B cell (primary cell): ENCODE measurements around the gene CLIP2. TPM values are rescaled to one million over a fixed set of nuclear protein-coding genes. Genes with fewer than 3 reads are reported as not detected.

Experiments
- ATAC-seq: fragments of 200-7000 bp; cut with Tn5 transposase; one replicate; pipeline ENCODE4 v1.10.0; 2021; ENCODE audit warnings: low read depth, mild to moderate bottlenecking, moderate number of reproducible peaks, moderate library complexity
- CTCF ChIA-PET: fragments of 350-600 bp; sonication (Branson Sonifier 250); formaldehyde crosslinking; loops from one replicate; lab custom pipeline; 2021; ENCODE audit warnings: antibody characterized with exemption, inconsistent platforms; lab: Charles Lee
- POLR2A ChIA-PET: fragments of 350-600 bp; sonication (Branson Sonifier 250); formaldehyde crosslinking; loops from one replicate; lab custom pipeline; 2021; ENCODE audit warnings: antibody characterized with exemption; lab: Charles Lee
- DNase-seq: peaks from one replicate; pipeline ENCODE4 v3.0.0; 2013
- H2AFZ ChIP-seq: 2 replicates; pipeline ENCODE4 v1.6.1; 2012; ENCODE audit warnings: mild to moderate bottlenecking, low read depth, low read length; ENCODE audit not compliant: insufficient read depth, poor library complexity, severe bottlenecking
- H3K27ac ChIP-seq, 2 donors: 1 replicate in 1 of 2; 2 replicates in 1 of 2; pipeline ENCODE4 v1.5.1; 2012 to 2013; ENCODE audit warnings: low read length in 2 of 2, mild to moderate bottlenecking in 2 of 2, moderate library complexity in 1 of 2
- H3K27me3 ChIP-seq, 4 experiments: fragments of 200-600 bp in 1 of 4; sonication (generic) in 1 of 4; replicated peaks in 1 of 4; 1 replicate in 2 of 4; 2 replicates in 2 of 4; pipeline versions ENCODE4 v1.6.1 to v1.7.0; 2013 to 2016; ENCODE audit warnings: low read length in 3 of 4, mild to moderate bottlenecking in 2 of 4, mixed read lengths in 1 of 4, moderate library complexity in 1 of 4; ENCODE audit not compliant: insufficient read depth in 4 of 4, control insufficient read depth in 3 of 4; ENCODE audit errors: control extremely low read depth in 1 of 4
- H3K36me3 ChIP-seq, 2 experiments: replicated peaks in 1 of 2; 1 replicate in 1 of 2; 2 replicates in 1 of 2; pipeline versions ENCODE4 v1.6.1 to v1.7.1; 2013; ENCODE audit warnings: low read length in 1 of 2; ENCODE audit not compliant: insufficient read depth in 2 of 2, control insufficient read depth in 1 of 2; ENCODE audit errors: control extremely low read depth in 1 of 2, extremely low read depth in 1 of 2
- H3K4me1 ChIP-seq, 2 donors: fragments of 200-600 bp in 1 of 2; sonication (generic) in 1 of 2; 1 replicate in 1 of 2; 2 replicates in 1 of 2; pipeline versions ENCODE4 v1.5.1 to v1.6.1; 2013 to 2017; ENCODE audit warnings: low read length in 2 of 2; ENCODE audit not compliant: control insufficient read depth in 2 of 2, insufficient read depth in 2 of 2
- H3K4me2 ChIP-seq: replicated peaks from 2 replicates; pipeline ENCODE3; 2012; ENCODE audit warnings: mild to moderate bottlenecking, low read depth, low read length; ENCODE audit not compliant: poor library complexity, severe bottlenecking
- H3K4me3 ChIP-seq, 5 experiments: fragments of 200-600 bp in 1 of 5; sonication (generic) in 1 of 5; 1 replicate in 3 of 5; 2 replicates in 2 of 5; pipeline versions ENCODE4 v1.5.1 to v1.7.0; 2011 to 2016; ENCODE audit warnings: low read length in 4 of 5, mild to moderate bottlenecking in 4 of 5, low read depth in 2 of 5, control low read depth in 1 of 5, moderate library complexity in 1 of 5; ENCODE audit not compliant: insufficient read depth in 1 of 5; ENCODE audit errors: control extremely low read depth in 1 of 5, extremely low read depth in 1 of 5
- H3K79me2 ChIP-seq: fragments of 200-600 bp; sonication (generic); one replicate; pipeline ENCODE4 v1.6.0; 2016; ENCODE audit warnings: low read length; ENCODE audit not compliant: control insufficient read depth, insufficient read depth
- H3K9ac ChIP-seq: fragments of 200-600 bp; sonication (generic); 2 replicates; pipeline ENCODE4 v1.6.1; 2017; ENCODE audit warnings: mild to moderate bottlenecking, low read length, moderate library complexity
- H3K9me3 ChIP-seq, 3 donors: one replicate each; pipeline versions ENCODE4 v1.6.1 to v1.7.1; 2013; ENCODE audit warnings: low read length in 2 of 3; ENCODE audit not compliant: control insufficient read depth in 2 of 3, insufficient read depth in 1 of 3; ENCODE audit errors: control extremely low read depth in 1 of 3
- H4K20me1 ChIP-seq: 2 replicates; pipeline ENCODE4 v1.6.0; 2012; ENCODE audit warnings: mild to moderate bottlenecking, low read length; ENCODE audit not compliant: insufficient read depth, control insufficient read depth, poor library complexity, severe bottlenecking
- H3K27ac Mint-ChIP-seq: one replicate; pipeline ENCODE4 v1.8.0; 2021; ENCODE audit warnings: mixed read lengths
- H3K27me3 Mint-ChIP-seq: one replicate; pipeline ENCODE4 v1.8.0; 2021; ENCODE audit warnings: mixed read lengths
- H3K4me1 Mint-ChIP-seq: one replicate; pipeline ENCODE4 v1.8.0; 2021; ENCODE audit warnings: mixed read lengths
- H3K4me3 Mint-ChIP-seq: one replicate; pipeline ENCODE4 v1.8.0; 2021; ENCODE audit warnings: mixed read lengths
- H3K9me3 Mint-ChIP-seq: one replicate; pipeline ENCODE4 v1.8.0; 2022; ENCODE audit warnings: mixed read lengths; ENCODE audit not compliant: insufficient read depth
- EZH2 ChIP-seq: IDR thresholded peaks from 2 replicates; pipeline ENCODE4 v1.6.1; 2012; ENCODE audit warnings: borderline replicate concordance, low read depth, mild to moderate bottlenecking, moderate library complexity, low read length; ENCODE audit not compliant: insufficient read depth, poor library complexity, severe bottlenecking
- WGBS: methylation state at CpG from one replicate; pipeline ENCODE4 v1.1.5; 2013; ENCODE audit warnings: missing lambda C conversion rate; ENCODE audit not compliant: insufficient coverage; 5-methylcytosine and 5-hydroxymethylcytosine counted together
- intact Hi-C: fragments of 100-400 bp; cut with micrococcal nuclease; formaldehyde crosslinking; loops from one replicate; pipeline ENCODE4 v1.10.0; 2022
- polyA plus RNA-seq: library from polyadenylated mRNA; depleted of rRNA; stranded (reverse); fragments of >200 nt; gene quantifications from 2 replicates; pipeline ENCODE4 v1.2.3, GENCODE V29; 2012
- total RNA-seq, 2 donors: library from RNA; stranded (reverse); fragments of 120-200 nt in 1 of 2; gene quantifications; 1 replicate in 1 of 2; 2 replicates in 1 of 2; pipeline versions ENCODE4 v1.2.3 to v1.2.4, GENCODE V29; 2013 to 2022
- TF ChIP-seq, protein P1 (sequence below): fragments of 200-600 bp; IDR thresholded peaks from one replicate; pipeline ENCODE4 v1.8.0; 2022; ENCODE audit warnings: antibody characterized with exemption, mild to moderate bottlenecking

CLIP2 gene
- total and polyA plus RNA-seq, 2 donors (not counting 1 experiment from before 2014, with no cell fraction given), result 5.7 to 47.9 TPM

- intact Hi-C loops, result no loop called here
- CTCF ChIA-PET, result no interaction called here
- Mint-ChIP-seq H3K4me3 (no peak overlapping the region), H3K27ac (no peak overlapping the region), H3K9me3 (no peaks in the 10 kb centered on the region), H3K4me1 (peaks cover 4% of the 10 kb centered on the region), H3K27me3 (no peaks in the 10 kb centered on the region)
- no peak overlapping the region for H3K4me2 ChIP-seq
- DNase-seq (no peak), ATAC-seq (no peak)
- no peak for TF ChIP-seq EZH2
- TF ChIP-seq, protein P1, sequence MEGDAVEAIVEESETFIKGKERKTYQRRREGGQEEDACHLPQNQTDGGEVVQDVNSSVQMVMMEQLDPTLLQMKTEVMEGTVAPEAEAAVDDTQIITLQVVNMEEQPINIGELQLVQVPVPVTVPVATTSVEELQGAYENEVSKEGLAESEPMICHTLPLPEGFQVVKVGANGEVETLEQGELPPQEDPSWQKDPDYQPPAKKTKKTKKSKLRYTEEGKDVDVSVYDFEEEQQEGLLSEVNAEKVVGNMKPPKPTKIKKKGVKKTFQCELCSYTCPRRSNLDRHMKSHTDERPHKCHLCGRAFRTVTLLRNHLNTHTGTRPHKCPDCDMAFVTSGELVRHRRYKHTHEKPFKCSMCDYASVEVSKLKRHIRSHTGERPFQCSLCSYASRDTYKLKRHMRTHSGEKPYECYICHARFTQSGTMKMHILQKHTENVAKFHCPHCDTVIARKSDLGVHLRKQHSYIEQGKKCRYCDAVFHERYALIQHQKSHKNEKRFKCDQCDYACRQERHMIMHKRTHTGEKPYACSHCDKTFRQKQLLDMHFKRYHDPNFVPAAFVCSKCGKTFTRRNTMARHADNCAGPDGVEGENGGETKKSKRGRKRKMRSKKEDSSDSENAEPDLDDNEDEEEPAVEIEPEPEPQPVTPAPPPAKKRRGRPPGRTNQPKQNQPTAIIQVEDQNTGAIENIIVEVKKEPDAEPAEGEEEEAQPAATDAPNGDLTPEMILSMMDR, result no peak
- H3K9me3 ChIP-seq, result peaks cover 0 to 3% (median 0%) of the 10 kb centered on the region in 3 donors
- no peak overlapping the region for H3K4me3 ChIP-seq
- H3K4me1 ChIP-seq, result peaks cover under 1 to 3% of the 10 kb centered on the region in 2 donors
- H2AFZ ChIP-seq, result no peak overlapping the region
- H3K27me3 ChIP-seq, result no peaks in the 10 kb centered on the region
- H3K27ac ChIP-seq, result no peak overlapping the region
- no peaks in the 10 kb centered on the region for H3K36me3 ChIP-seq
- H3K9ac ChIP-seq, result no peak overlapping the region
- peaks cover 62% of the 10 kb centered on the region for H3K79me2 ChIP-seq
- POLR2A ChIA-PET, result no interaction called here
- H4K20me1 ChIP-seq, result peaks cover 2% of the 10 kb centered on the region
- no CpG with 5 or more reads among the region's 4 CpGs for WGBS
Observed at GRCh38 chr7:74300926-74301325, 11.7 kb downstream of the CLIP2 start.

DNA sequence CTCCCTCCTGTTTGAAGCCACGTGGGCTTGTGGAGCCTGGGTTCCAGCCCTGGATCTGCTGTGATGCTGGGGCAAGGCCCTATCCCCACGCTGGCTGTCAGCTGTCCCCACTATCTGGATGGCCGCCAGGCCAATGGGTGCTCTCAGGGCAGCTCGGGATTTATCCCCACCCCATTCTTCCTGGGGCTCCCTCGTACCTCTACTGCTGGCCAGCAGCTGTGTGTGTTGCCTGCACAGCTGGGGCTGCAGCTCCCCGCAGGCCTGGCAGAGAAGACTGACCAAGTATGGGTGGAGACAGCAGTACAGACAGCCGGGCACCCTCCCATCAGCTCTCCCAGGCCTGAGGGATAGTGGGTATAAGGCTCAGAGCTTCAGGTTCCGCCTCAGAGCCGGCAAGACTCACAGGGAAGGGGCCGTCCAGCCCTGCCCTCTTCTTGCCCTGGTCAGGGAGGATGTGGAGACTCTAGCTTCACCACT is 13.6 kb downstream of the CLIP2 start:
- Histone ChIP-seq H3K9ac (no peak overlapping the region), H3K36me3 (no peaks in the 10 kb centered on the region), H3K9me3 (no peaks in the 10 kb centered on the region), H3K4me3 (no peak overlapping the region), H4K20me1 (peaks cover 8% of the 10 kb centered on the region), H2AFZ (no peak overlapping the region), H3K4me2 (no peak overlapping the region), H3K4me1 (peaks cover 15 to 17% of the 10 kb centered on the region in 2 donors), H3K79me2 (peaks cover 65% of the 10 kb centered on the region), H3K27me3 (peaks cover 0 to 5% (median 0%) of the 10 kb centered on the region in 4 experiments), H3K27ac (no peak overlapping the region)
- TF ChIP-seq, protein P1, result no peak
- TF ChIP-seq EZH2, result no peak
- intact Hi-C loops, result no loop called here
- Mint-ChIP-seq H3K4me3 (no peak overlapping the region), H3K27me3 (no peaks in the 10 kb centered on the region), H3K27ac (no peak overlapping the region), H3K4me1 (peaks cover 19% of the 10 kb centered on the region), H3K9me3 (no peaks in the 10 kb centered on the region)
- no peak for ATAC-seq
- 88% methylated on average over 10 of the region's 10 CpGs for WGBS
- DNase-seq, result no peak
- CTCF ChIA-PET, result interaction anchor here (0.7 to 1.9 kb wide), 3 partner anchors 96 to 192 kb away, joined by 3 to 4 read pairs (median 3); no protein-coding TSS in a partner anchor
- POLR2A ChIA-PET, result no interaction called here
